Ishikawa (cell line): ENCODE measurements around the gene PCDH9.

Experiments
- CEBPB ChIP-seq: IDR thresholded peaks from 2 replicates; pipeline ENCODE4 v1.6.1; 2012
- CREB1 ChIP-seq: IDR thresholded peaks from 2 replicates; pipeline ENCODE4 v1.6.1; 2012; ENCODE audit warnings: low read depth
- EGR1 ChIP-seq: IDR thresholded peaks from 2 replicates; pipeline ENCODE4 v1.6.1; 2012
- EP300 ChIP-seq: IDR thresholded peaks from 2 replicates; pipeline ENCODE4 v1.6.1; 2012; ENCODE audit warnings: borderline replicate concordance
- FOXM1 ChIP-seq: IDR thresholded peaks from 2 replicates; pipeline ENCODE4 v1.6.1; 2012; ENCODE audit warnings: low read depth, borderline replicate concordance
- MAX ChIP-seq: IDR thresholded peaks from 2 replicates; pipeline ENCODE4 v1.6.1; 2012
- NFIC ChIP-seq: IDR thresholded peaks from 2 replicates; pipeline ENCODE4 v1.6.1; 2012
- RAD21 ChIP-seq: IDR thresholded peaks from 2 replicates; pipeline ENCODE4 v1.6.1; 2012; ENCODE audit warnings: low read depth
- REST ChIP-seq: IDR thresholded peaks from 2 replicates; pipeline ENCODE4 v1.6.1; 2012; ENCODE audit warnings: low read depth, mild to moderate bottlenecking
- TAF1 ChIP-seq: IDR thresholded peaks from 2 replicates; pipeline ENCODE4 v1.6.1; 2012; ENCODE audit warnings: low read depth, mild to moderate bottlenecking
- TCF12 ChIP-seq: IDR thresholded peaks from 2 replicates; pipeline ENCODE4 v1.6.1; 2012; ENCODE audit warnings: low read depth
- TEAD4 ChIP-seq: IDR thresholded peaks from 2 replicates; pipeline ENCODE4 v1.6.1; 2012
- USF1 ChIP-seq: IDR thresholded peaks from 2 replicates; pipeline ENCODE4 v1.6.1; 2012
- YY1 ChIP-seq: IDR thresholded peaks from 2 replicates; pipeline ENCODE4 v1.6.1; 2012; ENCODE audit warnings: low read depth
- ZBTB7A ChIP-seq: IDR thresholded peaks from 2 replicates; pipeline ENCODE4 v1.6.1; 2012; ENCODE audit warnings: low read depth

Gene PCDH9

GRCh38 chr13:66581675-66582074, 648.5 kb downstream of the PCDH9 start:
- TF ChIP-seq CREB1 (no peak), USF1 (no peak), TEAD4 (no peak), TAF1 (no peak), FOXM1 (no peak), TCF12 (no peak), RAD21 (no peak), ZBTB7A (no peak), EGR1 (no peak), YY1 (no peak), MAX (no peak), EP300 (no peak), NFIC (no peak), REST (no peak)

- TF ChIP-seq MAX = no peak
- no peak for TF ChIP-seq EGR1
- TF ChIP-seq RAD21 = no peak
- no peak for TF ChIP-seq NFIC
- TF ChIP-seq USF1 = no peak
- no peak for TF ChIP-seq TEAD4
- no peak for TF ChIP-seq TCF12
- TF ChIP-seq EP300 = no peak
- no peak for TF ChIP-seq CREB1
- no peak for TF ChIP-seq TAF1
- TF ChIP-seq ZBTB7A = no peak
- no peak for TF ChIP-seq CEBPB
- TF ChIP-seq REST = no peak
These were observed 651.8 kb downstream of the PCDH9 start for GRCh38 chr13:66578305-66578704.

GRCh38 chr13:66577358-66577757, 652.8 kb downstream of the PCDH9 start:
- TF ChIP-seq MAX (no peak), YY1 (no peak), TCF12 (no peak), EGR1 (no peak), TEAD4 (no peak), REST (no peak), EP300 (no peak), RAD21 (no peak), CEBPB (no peak), NFIC (no peak), ZBTB7A (no peak), CREB1 (no peak), USF1 (no peak), TAF1 (no peak), FOXM1 (no peak)

- no peak for TF ChIP-seq EP300
- no peak for TF ChIP-seq RAD21
- no peak for TF ChIP-seq TCF12
- no peak for TF ChIP-seq USF1
- TF ChIP-seq FOXM1 = no peak
- no peak for TF ChIP-seq EGR1
- no peak for TF ChIP-seq ZBTB7A
- no peak for TF ChIP-seq CREB1
- TF ChIP-seq YY1 = no peak
- no peak for TF ChIP-seq TAF1
- no peak for TF ChIP-seq CEBPB
- TF ChIP-seq TEAD4 = no peak
- TF ChIP-seq MAX = no peak
- no peak for TF ChIP-seq NFIC
- no peak for TF ChIP-seq REST
These were observed 653.8 kb downstream of the PCDH9 start for GRCh38 chr13:66576381-66576780.
